AG09319 (cell line): ENCODE data around the gene HTT.

Experiments used
- DNase-seq: peaks from one replicate; pipeline ENCODE4 v3.0.0-alpha.2; 2010; ENCODE audit warnings: low read depth; ENCODE audit errors: extremely low read depth
- CTCF ChIP-seq: IDR thresholded peaks from 2 replicates; pipeline ENCODE4 v1.5.1; 2011; ENCODE audit warnings: low read depth, mild to moderate bottlenecking, inconsistent platforms, low read length, moderate library complexity

HTT gene

GRCh38 chr4:3114377-3114776, 39.9 kb downstream of the HTT start:
- no peak for DNase-seq
- no peak for TF ChIP-seq CTCF

GRCh38 chr4:3115637-3116270, 41.3 kb downstream of the HTT start:
- no peak for TF ChIP-seq CTCF
- DNase-seq, result no peak

- no peak for DNase-seq
- no peak for TF ChIP-seq CTCF
Observed at GRCh38 chr4:3116955-3117354, 42.5 kb downstream of the HTT start.

- no peak for DNase-seq
- TF ChIP-seq CTCF, result no peak
Observed at GRCh38 chr4:3118312-3118711, 43.8 kb downstream of the HTT start.

GRCh38 chr4:3119464-3119863, 45.0 kb downstream of the HTT start:
- DNase-seq, result no peak
- no peak for TF ChIP-seq CTCF

- DNase-seq, result no peak
- TF ChIP-seq CTCF, result no peak
Observed at GRCh38 chr4:3121110-3121509, 46.6 kb downstream of the HTT start.

GRCh38 chr4:3121596-3121995, 47.1 kb downstream of the HTT start:
- DNase-seq, result no peak
- TF ChIP-seq CTCF, result no peak
